ENCODE data around the gene OTOGL. TPM values are rescaled to one million over a fixed set of nuclear protein-coding genes. Genes with fewer than 3 reads are reported as not detected.

Gene OTOGL
- polyA plus RNA-seq, 3 donors, result not detected

- no peaks in the 10 kb centered on the region for H3K4me1 Mint-ChIP-seq
- DNase-seq, result no peak
- Histone ChIP-seq H3K9me3 (replicated peaks in 1 of 2; ENCODE audit: control insufficient read depth in 1 of 2, insufficient read depth in 1 of 2, low read length in 2 of 2) (no peaks in the 10 kb centered on the region), H3K27ac (ENCODE audit: low read depth in 1 of 2, low read length in 2 of 2) (no peak overlapping the region), H3K79me2 (ENCODE audit: insufficient read depth, low read length) (no peaks in the 10 kb centered on the region), H3K4me3 (replicated peaks in 1 of 3; ENCODE audit: low read depth in 2 of 3, low read length in 3 of 3) (no peak overlapping the region), H3K4me2 (replicated peaks; ENCODE audit: extremely low read depth, low read length, poor library complexity, severe bottlenecking) (no peak overlapping the region), H3K9ac (ENCODE audit: insufficient read depth, low read length, poor library complexity, severe bottlenecking) (no peak overlapping the region), H3K4me1 (ENCODE audit: control insufficient read depth in 1 of 2, insufficient read depth in 2 of 2, low read length in 2 of 2) (no peaks in the 10 kb centered on the region), H4K20me1 (ENCODE audit: insufficient read depth, low read length) (no peaks in the 10 kb centered on the region), H3K27me3 (ENCODE audit: control insufficient read depth in 2 of 2, insufficient read depth in 2 of 2, low read length in 2 of 2) (no peaks in the 10 kb centered on the region), H3K36me3 (replicated peaks in 1 of 2; ENCODE audit: control insufficient read depth in 1 of 2, insufficient read depth in 2 of 2, low read length in 2 of 2) (no peaks in the 10 kb centered on the region), H2AFZ (ENCODE audit: insufficient read depth, low read depth, low read length, poor library complexity, severe bottlenecking) (no peak overlapping the region)
- H3K9me3 Mint-ChIP-seq, result peaks cover 0 to 8% (median 2%) of the 10 kb centered on the region in 7 donors
- intact Hi-C loops (cut with micrococcal nuclease), result no loop called here
- WGBS (ENCODE audit: insufficient coverage), result 88% methylated on average over 1 of the region's 2 CpGs
- no peak for TF ChIP-seq CTCF (IDR thresholded peaks at IDR 0.05)
- H3K27me3 Mint-ChIP-seq (ENCODE audit: low read depth in 3 of 3), result no peaks in the 10 kb centered on the region
- H3K27ac Mint-ChIP-seq, result no peak overlapping the region
- no peak overlapping the region for H3K4me3 Mint-ChIP-seq
- H3K36me3 Mint-ChIP-seq, result no peaks in the 10 kb centered on the region
Observed at GRCh38 chr12:80353254-80353653, 253.9 kb downstream of the OTOGL start.

- Histone ChIP-seq H3K27me3 (ENCODE audit: control insufficient read depth in 2 of 2, insufficient read depth in 2 of 2, low read length in 2 of 2) (no peaks in the 10 kb centered on the region), H3K9me3 (replicated peaks in 1 of 2; ENCODE audit: control insufficient read depth in 1 of 2, insufficient read depth in 1 of 2, low read length in 2 of 2) (no peaks in the 10 kb centered on the region), H3K4me2 (replicated peaks; ENCODE audit: extremely low read depth, low read length, poor library complexity, severe bottlenecking) (no peak overlapping the region), H2AFZ (ENCODE audit: insufficient read depth, low read depth, low read length, poor library complexity, severe bottlenecking) (no peak overlapping the region), H3K36me3 (replicated peaks in 1 of 2; ENCODE audit: control insufficient read depth in 1 of 2, insufficient read depth in 2 of 2, low read length in 2 of 2) (no peaks in the 10 kb centered on the region), H4K20me1 (ENCODE audit: insufficient read depth, low read length) (no peaks in the 10 kb centered on the region), H3K79me2 (ENCODE audit: insufficient read depth, low read length) (no peaks in the 10 kb centered on the region), H3K27ac (ENCODE audit: low read depth in 1 of 2, low read length in 2 of 2) (no peak overlapping the region), H3K4me3 (replicated peaks in 1 of 3; ENCODE audit: low read depth in 2 of 3, low read length in 3 of 3) (no peak overlapping the region), H3K9ac (ENCODE audit: insufficient read depth, low read length, poor library complexity, severe bottlenecking) (no peak overlapping the region), H3K4me1 (ENCODE audit: control insufficient read depth in 1 of 2, insufficient read depth in 2 of 2, low read length in 2 of 2) (no peaks in the 10 kb centered on the region)
- no peaks in the 10 kb centered on the region for H3K36me3 Mint-ChIP-seq
- H3K27me3 Mint-ChIP-seq (ENCODE audit: low read depth in 3 of 3), result no peaks in the 10 kb centered on the region
- intact Hi-C loops (cut with micrococcal nuclease), result no loop called here
- peaks cover 0 to 6% (median 2%) of the 10 kb centered on the region in 7 donors for H3K9me3 Mint-ChIP-seq
- H3K4me1 Mint-ChIP-seq, result no peaks in the 10 kb centered on the region
- no CpG with 5 or more reads among the region's 2 CpGs for WGBS (ENCODE audit: insufficient coverage)
- no peak overlapping the region for H3K4me3 Mint-ChIP-seq
- DNase-seq, result no peak
- TF ChIP-seq CTCF (IDR thresholded peaks at IDR 0.05), result no peak
- H3K27ac Mint-ChIP-seq, result no peak overlapping the region
Observed at GRCh38 chr12:80356097-80356496, 256.8 kb downstream of the OTOGL start.
